Fibroblast of skin of left biceps (primary cell): ENCODE results near the gene CHRM1.

ENCODE experiments used
- DNase-seq, 2 experiments: peaks; one replicate each; pipeline ENCODE4 v3.0.0-alpha.2; 2013; ENCODE audit warnings: low read depth in 2 of 2

The CHRM1 gene

GRCh38 chr11:62905296-62905695, 15.9 kb downstream of the CHRM1 start:
- DNase-seq: no peak

GRCh38 chr11:62902932-62903331, 18.2 kb downstream of the CHRM1 start:
- no peak for DNase-seq

- no peak for DNase-seq
Measured at GRCh38 chr11:62898027-62898426, 23.1 kb downstream of the CHRM1 start.

GRCh38 chr11:62897311-62897710, 23.9 kb downstream of the CHRM1 start:
- DNase-seq: no peak

GRCh38 chr11:62896049-62896448, 25.1 kb downstream of the CHRM1 start:
- DNase-seq: no peak

DNA sequence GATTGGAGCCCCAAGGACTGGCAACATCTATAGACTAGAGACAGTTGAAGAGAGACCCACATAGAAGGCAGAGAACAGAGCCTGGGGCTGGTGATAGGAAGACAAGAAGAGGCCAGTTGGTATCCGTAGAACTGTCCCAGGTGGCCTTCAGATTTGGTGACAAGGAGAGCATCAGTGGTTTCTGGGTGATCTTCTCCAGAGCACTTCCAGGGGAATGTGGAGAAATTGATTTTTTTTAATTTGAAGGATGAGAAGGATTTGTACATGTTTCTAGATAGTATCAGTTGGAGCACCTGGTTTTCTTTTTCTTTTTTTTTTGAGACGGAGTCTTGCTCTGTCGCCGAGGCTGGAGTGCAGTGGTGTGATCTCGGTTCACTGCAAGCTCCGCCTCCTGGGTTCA, 25.7 kb downstream of the CHRM1 start:
- no peak for DNase-seq

GRCh38 chr11:62892077-62892922, 28.9 kb downstream of the CHRM1 start:
- DNase-seq: no peak

DNA sequence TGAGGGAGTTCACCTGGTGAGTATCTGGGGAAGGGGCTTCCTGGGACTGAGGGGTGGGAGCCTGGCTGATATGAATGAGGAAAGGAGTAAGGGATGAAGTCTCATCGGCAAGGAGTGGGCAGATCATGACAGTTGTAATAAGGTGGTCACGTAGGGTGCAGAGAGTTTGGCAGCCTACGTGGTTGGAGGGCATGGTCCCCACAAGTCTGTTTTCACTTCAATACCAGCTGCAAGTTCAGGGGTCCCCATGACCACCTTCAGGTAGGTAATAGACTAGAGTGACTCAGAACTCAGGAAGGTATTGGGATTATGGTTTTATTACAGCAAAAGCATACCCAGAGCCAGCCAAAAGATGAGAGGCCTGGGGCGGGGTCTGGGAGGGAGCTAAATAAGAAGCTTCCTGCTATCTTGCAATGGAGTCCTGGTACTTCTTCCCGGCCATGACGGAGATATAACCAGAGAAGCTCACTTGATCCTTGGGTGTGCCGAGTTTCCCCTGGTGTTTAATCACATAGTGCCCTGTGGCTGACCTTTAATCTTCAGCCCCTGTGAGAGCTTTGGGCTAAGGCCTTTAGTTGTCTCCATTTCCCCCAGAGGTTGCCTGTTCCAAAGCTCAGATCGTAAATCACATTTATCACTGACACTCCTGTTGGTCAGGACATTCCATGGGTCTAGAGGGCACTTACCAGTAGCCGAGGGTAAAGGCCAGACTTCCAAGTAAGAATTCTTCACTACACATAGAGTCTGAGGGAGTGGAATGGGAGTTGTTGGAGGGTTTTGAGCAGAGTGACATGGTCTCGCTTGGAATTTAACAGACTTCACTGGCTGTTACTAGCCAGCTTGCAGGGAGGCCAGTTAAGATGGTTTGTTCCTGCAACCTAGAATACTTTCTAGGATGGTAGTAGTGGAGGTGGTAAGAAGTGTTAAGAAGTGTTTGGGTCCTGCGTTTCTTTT, 31.4 kb downstream of the CHRM1 start:
- DNase-seq: no peak

GRCh38 chr11:62889126-62889483, 32.1 kb downstream of the CHRM1 start:
- no peak for DNase-seq

- DNase-seq: no peak
Measured at GRCh38 chr11:62888406-62888805, 32.8 kb downstream of the CHRM1 start.

DNA sequence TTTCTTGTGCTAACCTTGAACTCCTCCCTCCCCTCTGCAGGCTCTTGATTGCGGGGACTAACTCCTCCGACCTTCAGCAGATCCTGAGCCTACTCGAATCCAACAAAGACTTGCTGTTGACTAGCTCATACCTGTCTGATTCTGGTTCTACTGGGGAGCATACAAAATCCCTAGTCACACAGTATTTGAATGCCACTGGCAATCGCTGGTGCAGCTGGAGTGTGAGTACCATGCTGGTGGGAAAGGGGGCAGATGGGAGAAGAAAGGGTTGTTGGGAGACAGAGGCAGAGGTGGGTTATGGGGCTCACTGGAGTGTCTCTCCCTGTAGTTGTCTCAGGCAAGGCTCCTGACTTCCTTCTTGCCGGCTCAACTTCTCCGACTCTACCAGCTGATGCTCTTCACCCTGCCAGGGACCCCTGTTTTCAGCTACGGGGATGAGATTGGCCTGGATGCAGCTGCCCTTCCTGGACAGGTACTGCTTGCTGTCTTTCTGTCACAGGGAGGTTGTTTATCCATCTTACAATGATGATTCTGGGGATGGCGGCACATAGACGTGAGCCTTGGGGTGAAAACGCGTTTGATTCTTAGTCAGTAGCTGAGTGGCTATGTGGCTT, 35.9 kb downstream of the CHRM1 start:
- DNase-seq: no peak

DNA sequence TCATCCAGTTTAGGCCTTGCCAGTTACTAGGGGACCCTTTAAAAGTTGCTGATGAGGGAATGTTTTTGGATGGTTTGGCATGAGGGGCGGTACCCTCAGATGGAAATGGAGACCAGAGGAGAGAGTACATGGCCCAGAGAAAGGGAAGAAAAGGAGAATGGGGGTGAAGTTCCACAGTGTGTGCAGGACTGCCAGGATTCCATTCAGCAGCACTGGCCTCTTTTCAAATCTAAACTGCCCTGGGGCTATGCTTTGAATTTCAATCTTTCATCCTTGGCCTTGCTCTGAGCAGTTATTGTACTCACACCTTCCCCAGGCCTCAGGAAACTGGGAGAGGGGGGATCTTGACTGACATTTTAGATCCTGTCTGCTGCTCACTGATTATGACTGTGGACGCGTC, 37.5 kb downstream of the CHRM1 start:
- no peak for DNase-seq

- no peak for DNase-seq
Measured at GRCh38 chr11:62882788-62883501, 38.2 kb downstream of the CHRM1 start.

DNA sequence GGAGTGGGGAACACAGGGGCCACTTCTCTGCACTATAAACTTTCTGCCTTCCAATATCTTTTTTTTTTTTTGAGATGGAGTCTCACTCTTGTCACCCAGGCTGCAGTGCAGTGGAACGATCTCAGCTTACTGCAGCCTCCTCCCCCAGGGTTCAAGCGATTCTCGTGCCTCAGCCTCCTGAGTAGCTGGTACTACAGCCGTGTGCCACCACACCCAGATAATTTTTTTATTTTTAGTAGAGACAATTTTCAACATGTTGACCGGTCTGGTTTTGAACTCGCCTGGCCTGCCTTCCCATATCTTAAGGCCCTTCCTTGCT, 38.8 kb downstream of the CHRM1 start:
- no peak for DNase-seq

- DNase-seq: peak; percentile 96
Measured at GRCh38 chr11:62881579-62882430, 39.4 kb downstream of the CHRM1 start.

DNA sequence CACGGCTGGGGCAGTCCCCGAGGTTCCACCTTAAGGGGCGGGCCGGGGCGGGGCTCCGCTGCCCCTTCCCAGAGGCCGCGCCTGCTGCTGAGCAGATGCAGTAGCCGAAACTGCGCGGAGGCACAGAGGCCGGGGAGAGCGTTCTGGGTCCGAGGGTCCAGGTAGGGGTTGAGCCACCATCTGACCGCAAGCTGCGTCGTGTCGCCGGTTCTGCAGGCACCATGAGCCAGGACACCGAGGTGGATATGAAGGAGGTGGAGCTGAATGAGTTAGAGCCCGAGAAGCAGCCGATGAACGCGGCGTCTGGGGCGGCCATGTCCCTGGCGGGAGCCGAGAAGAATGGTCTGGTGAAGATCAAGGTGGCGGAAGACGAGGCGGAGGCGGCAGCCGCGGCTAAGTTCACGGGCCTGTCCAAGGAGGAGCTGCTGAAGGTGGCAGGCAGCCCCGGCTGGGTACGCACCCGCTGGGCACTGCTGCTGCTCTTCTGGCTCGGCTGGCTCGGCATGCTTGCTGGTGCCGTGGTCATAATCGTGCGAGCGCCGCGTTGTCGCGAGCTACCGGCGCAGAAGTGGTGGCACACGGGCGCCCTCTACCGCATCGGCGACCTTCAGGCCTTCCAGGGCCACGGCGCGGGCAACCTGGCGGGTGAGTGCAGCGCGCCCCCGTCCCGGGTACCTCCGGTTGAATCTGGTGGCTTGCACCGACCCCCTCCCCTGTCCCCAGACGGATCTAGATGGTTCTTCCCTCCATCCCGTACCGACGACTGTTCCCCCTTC, 40.2 kb downstream of the CHRM1 start, which contains the start of gene SLC3A2:
TSS of gene SLC3A2 (plus strand) at position 94 of the 776 bp plus-strand sequence. CDS start at position 222, 128 bp downstream.
- DNase-seq: peak; percentile 66 to 68

DNA sequence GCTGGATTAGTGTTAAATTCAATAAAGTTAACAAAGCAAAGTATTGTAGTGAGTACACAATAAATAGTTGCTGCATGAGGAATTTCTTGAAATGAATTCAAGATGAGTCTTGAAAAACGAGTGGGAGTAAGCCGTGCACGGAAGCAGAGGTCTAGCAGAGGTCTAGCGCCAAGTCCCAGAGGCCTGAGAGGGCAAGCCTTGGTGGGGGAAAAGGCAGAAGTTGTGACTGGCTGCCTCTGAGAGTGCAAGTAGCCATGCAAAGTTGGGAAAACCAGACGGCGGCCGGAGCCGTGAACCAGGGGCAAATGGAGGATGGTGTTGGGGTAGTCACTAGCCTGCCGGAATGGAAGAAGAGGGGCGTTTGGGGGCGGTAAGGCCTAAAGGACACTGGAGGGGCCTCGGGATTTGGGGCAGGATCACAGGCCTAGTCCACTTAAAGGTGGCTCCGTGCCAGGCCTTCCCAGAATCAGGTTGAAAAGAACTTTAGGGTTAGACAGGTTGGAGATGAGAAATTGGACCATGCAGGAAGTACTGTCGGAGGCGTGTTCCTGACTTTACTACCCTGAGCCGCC, 40.8 kb downstream of the CHRM1 start:
- DNase-seq: no peak

DNA sequence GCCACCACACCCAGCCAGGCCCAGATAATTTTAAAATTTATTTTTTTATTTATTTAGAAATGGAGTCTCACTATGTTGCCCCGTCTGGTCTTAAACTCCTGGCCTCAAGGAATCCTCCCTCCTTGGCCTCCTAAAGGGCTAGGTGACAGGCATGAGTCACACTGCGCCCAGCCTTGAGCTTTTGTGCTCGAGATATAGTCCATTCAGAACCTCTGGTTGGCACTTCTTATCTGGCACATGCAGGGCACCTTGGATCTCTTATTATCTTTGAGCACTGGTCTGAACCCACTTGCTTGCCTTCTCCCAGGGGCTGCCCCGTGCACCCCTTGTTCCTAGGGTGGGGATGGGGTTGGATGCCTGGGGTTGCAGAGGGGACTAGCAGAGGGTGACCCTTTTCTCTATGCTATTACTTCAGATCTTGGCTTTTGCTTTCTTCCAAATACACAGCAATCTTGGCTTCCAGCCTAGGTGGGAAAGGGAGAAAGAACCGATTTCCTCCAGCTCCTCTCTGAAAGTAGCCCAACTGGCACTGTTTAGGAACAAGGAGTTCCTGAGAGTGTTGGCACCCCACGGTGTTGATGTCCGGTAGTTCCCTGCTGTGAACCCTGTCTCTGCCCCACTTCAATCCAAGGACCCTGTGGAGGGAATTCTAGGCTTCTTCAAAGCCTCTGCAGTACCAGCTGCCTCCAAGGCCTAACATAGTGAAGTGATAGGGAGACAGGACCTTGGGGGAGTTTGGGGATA, 41.8 kb downstream of the CHRM1 start:
- no peak for DNase-seq

- no peak for DNase-seq
Measured at GRCh38 chr11:62876712-62877111, 44.5 kb downstream of the CHRM1 start.
